ENCODE data around the gene SLC6A7. TPM values are rescaled to one million over a fixed set of nuclear protein-coding genes. Genes with fewer than 3 reads are reported as not detected.
A peak's percentile ranks its signal among the peaks of the same experiment; 100 is the strongest.

The SLC6A7 gene
- total RNA-seq, 4 donors from 2014 or later = not detected

DNA sequence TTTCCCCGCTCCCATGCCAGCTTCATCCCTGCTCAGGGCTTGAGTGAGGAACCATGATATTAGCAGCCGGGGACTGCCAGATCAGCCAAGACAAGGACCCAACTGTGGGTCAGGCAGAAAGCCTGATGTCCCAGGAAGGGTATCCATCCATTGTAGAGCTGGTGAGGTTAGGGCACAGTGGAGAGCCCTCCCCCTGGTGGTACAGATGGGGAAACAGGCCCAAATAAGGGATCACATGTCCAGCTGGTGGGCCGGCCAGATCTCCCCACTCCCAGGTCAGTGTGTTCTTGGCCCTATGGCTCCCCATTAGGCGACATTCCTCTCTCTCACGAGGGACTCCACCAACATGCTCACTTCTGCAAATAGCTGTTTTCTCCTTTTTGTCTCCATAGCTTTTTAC, 14.3 kb upstream of the SLC6A7 start:
- intact Hi-C loops (cut with DNase I) = no loop called here
- H3K4me1 ChIP-seq = peaks cover 10 to 20% (median 13%) of the 10 kb centered on the region in 4 donors
- no peak for TF ChIP-seq POLR2AphosphoS5 (IDR thresholded peaks at IDR 0.05)
- TF ChIP-seq, protein P1, sequence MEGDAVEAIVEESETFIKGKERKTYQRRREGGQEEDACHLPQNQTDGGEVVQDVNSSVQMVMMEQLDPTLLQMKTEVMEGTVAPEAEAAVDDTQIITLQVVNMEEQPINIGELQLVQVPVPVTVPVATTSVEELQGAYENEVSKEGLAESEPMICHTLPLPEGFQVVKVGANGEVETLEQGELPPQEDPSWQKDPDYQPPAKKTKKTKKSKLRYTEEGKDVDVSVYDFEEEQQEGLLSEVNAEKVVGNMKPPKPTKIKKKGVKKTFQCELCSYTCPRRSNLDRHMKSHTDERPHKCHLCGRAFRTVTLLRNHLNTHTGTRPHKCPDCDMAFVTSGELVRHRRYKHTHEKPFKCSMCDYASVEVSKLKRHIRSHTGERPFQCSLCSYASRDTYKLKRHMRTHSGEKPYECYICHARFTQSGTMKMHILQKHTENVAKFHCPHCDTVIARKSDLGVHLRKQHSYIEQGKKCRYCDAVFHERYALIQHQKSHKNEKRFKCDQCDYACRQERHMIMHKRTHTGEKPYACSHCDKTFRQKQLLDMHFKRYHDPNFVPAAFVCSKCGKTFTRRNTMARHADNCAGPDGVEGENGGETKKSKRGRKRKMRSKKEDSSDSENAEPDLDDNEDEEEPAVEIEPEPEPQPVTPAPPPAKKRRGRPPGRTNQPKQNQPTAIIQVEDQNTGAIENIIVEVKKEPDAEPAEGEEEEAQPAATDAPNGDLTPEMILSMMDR (IDR thresholded peaks at IDR 0.05) = peak in 2 of 3 experiments; percentile 20 to 38

DNA sequence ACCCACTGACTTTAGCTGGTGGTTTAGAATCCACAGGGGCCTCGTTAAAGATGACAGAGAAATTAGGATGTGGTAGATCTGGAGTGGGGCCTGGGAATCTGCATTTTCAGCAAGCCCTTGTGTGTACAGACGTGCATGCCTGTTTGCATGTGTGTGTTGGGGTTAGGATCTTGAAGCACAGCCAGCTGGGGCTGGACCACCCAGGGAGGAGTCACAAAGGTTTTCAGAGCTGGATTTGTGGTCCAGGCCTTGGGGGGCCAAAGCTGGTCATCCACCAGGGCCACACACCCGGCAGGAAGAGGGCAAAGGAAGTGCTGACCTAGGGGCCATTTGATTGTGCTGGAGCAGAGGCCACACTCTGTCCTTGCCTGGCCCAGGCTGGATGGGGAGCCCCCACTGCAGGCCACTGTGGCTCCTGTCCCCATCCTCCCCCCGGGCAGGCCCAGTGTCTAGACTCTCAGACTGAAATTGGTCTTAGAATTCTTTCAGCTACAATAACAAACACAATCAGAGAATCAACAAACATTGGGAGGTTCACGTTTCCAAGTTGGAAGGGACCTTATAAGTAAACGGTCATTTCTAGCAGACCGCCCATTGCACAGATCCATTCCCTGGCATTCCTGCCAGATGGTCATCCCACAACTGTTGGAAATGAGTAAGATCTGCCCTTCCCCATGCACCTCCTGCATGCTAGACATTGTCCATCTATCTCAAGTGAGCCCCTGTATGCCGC, 13.0 kb upstream of the SLC6A7 start:
- no peak overlapping the region for H3K27ac ChIP-seq (replicated peaks in 1 of 4)
- H3K4me3 ChIP-seq = no peak overlapping the region
- H3K36me3 ChIP-seq = no peaks in the 10 kb centered on the region
- TF ChIP-seq, protein P1 (IDR thresholded peaks at IDR 0.05) = no peak
- no peak for TF ChIP-seq POLR2AphosphoS5 (IDR thresholded peaks at IDR 0.05)
- TF ChIP-seq EP300 (IDR thresholded peaks at IDR 0.05) = no peak
- no peak for TF ChIP-seq POLR2A (IDR thresholded peaks at IDR 0.05; ENCODE audit: low read depth)
- no peak for DNase-seq (ENCODE audit: extremely low spot score)
- no peaks in the 10 kb centered on the region for H3K27me3 ChIP-seq
- 78% methylated on average over 7 of the region's 8 CpGs for WGBS
- intact Hi-C loops (cut with DNase I) = no loop called here
- peaks cover 19 to 33% (median 27%) of the 10 kb centered on the region in 4 donors for H3K4me1 ChIP-seq
- no peaks in the 10 kb centered on the region for H3K9me3 ChIP-seq

More for the DNA sequence above, 14.3 kb upstream of the SLC6A7 start:
- H3K4me3 ChIP-seq = no peak overlapping the region
- DNase-seq (ENCODE audit: extremely low spot score) = no peak
- no peaks in the 10 kb centered on the region for H3K9me3 ChIP-seq
- no peak overlapping the region for H3K27ac ChIP-seq (replicated peaks in 1 of 4)
- WGBS = 84% methylated on average over 5 of the region's 5 CpGs
- H3K36me3 ChIP-seq = no peaks in the 10 kb centered on the region
- peaks cover 0 to 3% (median 0%) of the 10 kb centered on the region in 4 donors for H3K27me3 ChIP-seq

DNA sequence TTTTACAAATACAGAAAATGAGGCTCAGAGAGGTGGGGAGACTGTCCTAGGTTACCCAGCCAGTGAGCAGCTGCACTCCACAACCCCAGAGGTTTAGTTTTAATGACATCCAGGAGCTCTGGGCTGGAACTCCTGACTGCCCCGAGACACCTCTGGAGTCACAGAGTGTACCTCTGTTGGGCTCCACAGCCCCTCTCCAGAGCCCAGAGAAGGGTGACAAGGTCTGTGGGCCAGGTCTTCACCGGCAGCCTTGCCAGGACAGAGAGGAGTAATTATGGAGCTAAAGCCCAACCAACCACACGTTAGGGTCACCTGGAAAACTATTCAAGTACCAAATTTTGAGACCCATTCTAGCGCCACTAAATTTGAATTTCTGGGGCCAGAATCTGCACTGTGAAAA, 12.1 kb upstream of the SLC6A7 start:
- Histone ChIP-seq H3K4me1 (peaks cover 19 to 38% (median 30%) of the 10 kb centered on the region in 4 donors), H3K4me3 (no peak overlapping the region), H3K9me3 (no peaks in the 10 kb centered on the region), H3K27ac (replicated peaks in 1 of 4) (no peak overlapping the region), H3K36me3 (no peaks in the 10 kb centered on the region), H3K27me3 (no peaks in the 10 kb centered on the region)
- intact Hi-C loops (cut with DNase I) = no loop called here
- 68% methylated on average over 4 of the region's 4 CpGs for WGBS
- DNase-seq (ENCODE audit: extremely low spot score) = no peak
- no peak for TF ChIP-seq POLR2AphosphoS5 (IDR thresholded peaks at IDR 0.05)
- TF ChIP-seq POLR2A (IDR thresholded peaks at IDR 0.05; ENCODE audit: low read depth) = no peak
- no peak for TF ChIP-seq EP300 (IDR thresholded peaks at IDR 0.05)
- TF ChIP-seq, protein P1 (IDR thresholded peaks at IDR 0.05) = no peak

DNA sequence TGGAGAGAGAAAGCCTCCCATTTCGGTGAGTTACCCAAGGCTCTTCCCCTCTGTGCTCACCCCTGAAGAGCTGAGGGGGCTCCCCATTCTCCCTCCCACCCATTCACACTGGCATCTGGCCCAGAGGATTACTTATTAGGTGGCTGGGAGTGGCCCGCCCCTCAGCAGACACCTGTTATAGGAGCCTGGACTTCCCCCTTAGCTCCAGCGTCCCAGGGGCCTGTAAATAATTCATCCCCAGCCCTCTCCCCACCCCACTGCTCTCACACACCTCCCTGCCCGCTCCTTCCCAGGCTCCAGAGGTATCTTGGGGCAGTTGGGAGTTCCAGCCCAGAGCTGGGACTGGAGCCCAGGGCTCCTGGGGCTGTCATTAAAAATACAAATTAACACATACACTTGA, 11.6 kb upstream of the SLC6A7 start:
- intact Hi-C loops (cut with DNase I) = no loop called here
- Histone ChIP-seq H3K27me3 (no peaks in the 10 kb centered on the region), H3K9me3 (no peaks in the 10 kb centered on the region), H3K4me1 (peaks cover 19 to 38% (median 30%) of the 10 kb centered on the region in 4 donors), H3K27ac (replicated peaks in 1 of 4) (no peak overlapping the region), H3K4me3 (no peak overlapping the region), H3K36me3 (no peaks in the 10 kb centered on the region)
- WGBS = 93% methylated on average over 2 of the region's 4 CpGs
- no peak for DNase-seq (ENCODE audit: extremely low spot score)
- TF ChIP-seq POLR2A (IDR thresholded peaks at IDR 0.05; ENCODE audit: low read depth) (no peak), POLR2AphosphoS5 (IDR thresholded peaks at IDR 0.05) (no peak), EP300 (IDR thresholded peaks at IDR 0.05) (no peak)
- TF ChIP-seq, protein P1 (IDR thresholded peaks at IDR 0.05) = no peak
